Activated CD4-positive, alpha-beta T cell treated with anti-CD3 and anti-CD28 coated beads, Interleukin-2, amount 50 U/mL, for 4 hours (primary cell): ENCODE results near the gene PDE8A.
"Not testable (repeated sequence)": the region's sequence is repeated elsewhere in the genome, so short reads cannot be mapped to it uniquely, and the experiment has no call there.

ENCODE experiments used
- DNase-seq, 2 experiments: peaks; one replicate each; pipeline ENCODE4 v3.0.0-alpha.2; 2020

PDE8A gene

DNA sequence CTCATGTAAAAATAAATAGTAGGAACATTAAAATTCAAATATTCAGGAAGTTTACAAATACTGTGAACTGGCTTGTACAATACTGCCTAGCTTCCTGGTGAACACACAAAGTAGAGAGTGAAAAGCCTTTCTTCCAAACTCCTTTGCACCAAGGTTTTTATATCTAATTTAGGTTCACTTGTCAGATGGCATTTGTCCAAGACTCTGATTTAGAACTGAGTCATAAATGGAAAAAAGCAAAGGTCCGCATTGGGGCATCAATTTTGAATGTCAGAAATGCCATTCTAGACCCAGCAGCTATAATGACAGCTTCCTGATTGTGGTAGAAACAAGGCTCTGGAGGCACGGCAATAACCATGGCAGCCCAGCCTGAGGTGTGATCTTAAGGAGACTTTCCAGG is 160.7 kb downstream of the PDE8A start:
- no peak for DNase-seq

DNA sequence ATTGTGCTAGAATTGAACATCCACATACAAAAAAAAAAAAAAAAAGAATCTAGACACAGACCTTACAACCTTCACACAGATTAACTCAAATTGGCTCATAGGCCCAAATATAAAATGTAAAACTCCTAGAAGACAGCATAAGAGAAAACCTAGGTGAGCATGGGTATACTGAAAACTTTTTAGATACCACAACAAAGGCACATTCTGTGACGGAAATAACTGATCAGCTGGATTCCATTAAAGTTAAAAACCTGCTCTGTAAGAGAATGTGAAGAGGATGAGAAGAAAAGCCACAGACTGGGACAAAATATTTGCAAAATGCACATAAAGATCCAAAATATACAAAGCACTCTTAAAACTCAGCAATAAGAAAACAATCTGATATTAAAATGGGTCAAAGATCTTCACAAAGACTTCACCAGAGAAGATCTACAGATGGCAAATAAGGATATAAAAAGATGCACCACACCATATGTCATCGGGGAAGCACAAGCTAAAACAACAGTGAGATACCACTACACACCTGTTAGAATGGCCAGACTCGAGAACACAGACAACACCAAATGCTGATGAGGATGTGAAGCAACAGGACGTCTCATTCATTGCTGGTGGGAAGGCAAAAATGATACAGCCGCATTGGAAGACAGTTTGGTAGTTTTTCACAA is 167.9 kb downstream of the PDE8A start:
- DNase-seq, result no peak

DNA sequence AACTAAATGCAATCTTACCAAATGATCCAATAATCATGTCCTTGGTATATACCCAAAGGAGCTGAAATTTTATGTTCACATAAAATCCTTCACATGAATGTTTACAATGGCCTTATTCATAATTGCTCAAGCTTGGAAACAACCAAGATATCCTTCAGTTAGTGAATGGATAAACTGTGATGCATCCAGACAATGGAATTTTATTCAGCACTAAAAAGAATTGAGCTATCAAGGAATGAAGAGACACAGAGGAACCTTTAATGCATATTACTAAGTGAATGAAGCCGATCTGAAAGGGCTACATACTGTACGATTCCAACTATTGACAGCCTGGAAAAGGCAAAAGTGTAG is 168.4 kb downstream of the PDE8A start:
- no peak for DNase-seq

DNA sequence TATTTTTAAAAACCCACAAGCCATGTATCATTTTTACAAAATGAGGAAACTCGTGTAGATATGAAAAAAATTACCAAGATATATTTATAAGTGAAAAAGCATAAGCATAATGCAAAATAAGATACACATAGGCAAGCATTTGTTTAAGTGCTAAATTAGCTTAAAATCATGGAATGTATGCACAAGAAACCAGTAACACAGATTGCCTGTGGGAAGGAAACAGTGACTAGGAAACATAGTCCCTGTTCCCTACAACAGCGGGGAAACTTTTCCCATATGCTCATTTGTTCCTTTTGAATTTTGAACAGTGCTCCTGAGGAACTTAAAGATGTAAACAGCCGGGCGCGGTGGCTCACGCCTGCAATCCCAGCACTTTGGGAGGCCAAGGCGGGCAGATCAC is 169.5 kb downstream of the PDE8A start:
- DNase-seq, result no peak

DNA sequence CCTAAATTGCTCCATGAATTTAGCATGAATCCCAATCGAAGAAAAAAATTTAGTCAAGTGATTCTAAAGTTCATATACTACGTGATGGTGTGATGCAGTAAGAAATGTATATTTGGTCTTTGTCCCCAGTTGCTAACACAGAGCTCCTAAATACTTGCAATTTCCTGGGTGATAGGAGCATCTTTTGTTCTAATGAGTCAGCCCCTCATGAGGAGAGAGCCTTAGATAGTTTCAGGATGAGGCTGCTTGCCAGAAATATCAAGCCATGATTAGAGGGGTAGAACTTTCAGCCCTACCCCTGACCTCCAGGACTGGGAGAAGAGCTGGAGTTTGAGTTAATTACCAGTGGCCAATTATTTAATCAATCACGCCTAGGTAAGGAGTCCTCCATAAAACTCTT is 170.2 kb downstream of the PDE8A start:
- no peak for DNase-seq

DNA sequence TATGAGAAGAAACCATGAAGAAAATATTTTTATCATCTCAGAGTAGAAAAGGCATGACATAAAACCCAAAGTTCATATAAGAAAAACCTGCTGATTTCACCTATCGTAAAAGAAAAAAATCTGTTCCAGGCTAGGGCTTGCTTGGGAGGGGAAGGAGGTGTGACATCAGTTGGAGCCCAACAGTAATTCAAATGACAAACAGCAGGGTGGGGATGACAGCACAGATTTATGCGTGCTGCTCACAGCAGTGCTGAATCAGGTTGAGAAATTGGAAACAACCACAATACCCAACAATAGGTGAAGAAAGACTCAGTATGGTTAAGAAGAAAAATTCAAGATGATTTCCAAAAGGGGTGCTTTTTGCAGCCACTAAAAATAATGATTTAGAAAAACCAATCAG is 172.4 kb downstream of the PDE8A start:
- DNase-seq, result no peak

DNA sequence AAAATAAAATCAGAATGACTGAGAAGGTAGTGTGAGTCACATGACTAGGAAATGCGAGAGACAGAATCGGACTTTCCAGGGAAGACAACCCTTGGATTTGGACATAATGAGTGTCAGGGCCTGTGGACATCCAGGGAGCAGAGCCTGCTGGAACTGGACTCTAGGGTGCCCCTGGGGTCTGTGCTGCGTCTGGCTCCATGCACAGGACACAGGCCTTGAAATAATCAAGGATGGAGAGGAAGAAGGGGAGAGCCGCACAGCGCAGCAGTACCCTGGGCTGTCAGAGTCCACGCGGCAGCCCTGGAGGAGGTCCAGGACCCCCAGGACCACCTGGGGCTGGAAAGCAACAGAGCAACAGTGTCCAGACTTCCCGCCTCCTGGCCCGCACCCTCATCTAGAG is 173.7 kb downstream of the PDE8A start:
- no peak for DNase-seq

DNA sequence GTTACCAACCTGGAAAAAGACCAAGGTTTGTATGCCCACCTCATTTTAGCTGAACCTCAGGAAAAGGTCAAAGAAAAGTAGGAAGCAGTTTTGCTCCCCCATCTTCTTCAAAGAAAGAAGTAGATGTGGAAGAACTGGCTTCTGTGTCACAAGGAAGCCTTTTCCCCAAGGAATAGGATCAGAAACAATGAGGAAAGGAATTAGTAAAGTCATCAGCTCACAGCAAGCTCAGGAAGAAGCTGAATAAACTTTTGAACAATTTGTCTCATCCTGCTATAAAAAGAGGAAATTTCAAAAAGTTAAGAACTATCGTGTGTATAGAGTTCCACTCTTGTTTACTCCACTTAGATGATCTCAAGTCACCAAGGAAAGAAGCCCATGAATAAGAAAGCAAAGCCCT is 174.2 kb downstream of the PDE8A start:
- no peak for DNase-seq

DNA sequence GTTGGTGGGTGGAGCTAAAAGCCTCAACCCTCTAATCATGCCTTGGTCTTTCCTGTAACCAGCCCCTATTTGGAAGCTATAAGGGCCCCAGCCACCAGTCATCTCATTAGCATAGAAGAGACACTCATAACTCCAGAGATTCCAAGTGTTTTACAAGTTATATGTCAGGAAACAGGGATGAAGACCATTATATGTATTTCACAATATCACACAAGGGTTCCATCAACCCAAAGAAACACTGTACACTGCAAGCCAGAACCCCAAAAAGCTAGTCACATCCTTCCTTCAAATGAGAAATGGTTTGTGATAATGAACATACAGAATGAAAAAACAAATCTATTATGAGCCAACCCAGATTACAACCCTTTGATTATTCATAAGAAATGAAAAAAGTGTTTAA is 175.7 kb downstream of the PDE8A start:
- no peak for DNase-seq

DNA sequence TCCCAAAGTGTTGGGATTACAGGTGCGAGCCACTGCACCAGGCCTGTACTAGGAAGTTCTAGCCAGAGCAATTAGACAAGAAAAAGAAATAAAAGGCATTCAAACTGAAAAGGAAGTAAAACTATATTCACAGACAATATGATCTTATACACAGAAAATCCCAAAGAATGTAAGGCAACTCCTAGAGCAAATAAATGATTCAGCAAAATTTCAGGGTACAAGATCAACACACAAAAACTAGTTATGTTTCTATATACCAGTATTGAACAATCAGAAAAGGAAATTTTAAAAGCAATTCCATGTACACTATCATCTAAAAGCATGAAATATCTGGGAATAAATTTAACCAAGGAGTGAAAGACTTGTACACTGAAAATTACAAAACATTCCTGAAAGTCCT is 180.6 kb downstream of the PDE8A start:
- DNase-seq, result no peak

DNA sequence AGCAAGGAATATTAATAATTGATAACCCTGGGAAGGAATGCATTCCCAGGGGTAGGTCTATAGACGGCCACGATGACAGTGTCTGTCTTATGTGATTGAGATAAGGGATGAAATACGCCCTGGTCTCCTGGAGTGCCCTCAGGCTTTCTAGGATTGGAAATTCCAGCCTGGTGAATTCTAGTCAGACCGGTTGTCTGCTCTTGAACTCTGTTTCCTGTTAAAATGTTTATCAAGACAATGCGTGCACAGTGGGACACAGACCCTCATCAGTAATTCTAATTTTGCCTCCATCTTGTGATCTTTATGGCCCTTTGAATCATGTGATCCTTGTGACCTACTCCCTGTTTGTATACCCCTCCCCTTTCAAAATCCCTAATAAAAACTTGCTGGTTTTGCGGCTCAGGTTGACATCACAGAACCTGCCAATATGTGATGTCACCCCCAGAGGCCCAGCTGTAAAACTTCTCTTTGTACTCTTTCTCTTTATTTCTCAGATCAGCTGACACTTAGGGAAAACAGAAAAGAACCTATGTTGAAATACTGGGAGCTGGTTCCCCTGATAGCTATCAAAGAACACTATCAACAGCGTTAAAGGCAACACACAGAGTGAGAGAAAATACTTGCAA is 183.3 kb downstream of the PDE8A start:
- no peak for DNase-seq

DNA sequence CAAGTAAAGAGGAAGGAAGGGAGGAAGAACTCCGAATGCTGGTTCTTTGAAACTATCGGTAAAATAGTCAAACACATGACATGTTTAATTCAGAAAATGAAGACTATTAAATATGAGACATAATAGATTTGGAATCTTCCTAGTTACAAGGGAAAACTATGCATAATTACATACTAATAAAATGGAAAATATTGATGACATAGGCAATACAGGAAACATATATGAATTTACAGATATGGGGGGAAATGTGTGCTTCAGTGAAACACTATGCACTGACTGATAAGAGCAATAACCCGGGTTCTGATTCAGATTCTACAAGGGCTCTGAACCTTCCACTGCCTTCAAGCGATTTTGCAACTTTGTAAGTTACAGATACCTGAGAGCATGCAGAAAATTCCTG is 185.9 kb downstream of the PDE8A start:
- no peak for DNase-seq

DNA sequence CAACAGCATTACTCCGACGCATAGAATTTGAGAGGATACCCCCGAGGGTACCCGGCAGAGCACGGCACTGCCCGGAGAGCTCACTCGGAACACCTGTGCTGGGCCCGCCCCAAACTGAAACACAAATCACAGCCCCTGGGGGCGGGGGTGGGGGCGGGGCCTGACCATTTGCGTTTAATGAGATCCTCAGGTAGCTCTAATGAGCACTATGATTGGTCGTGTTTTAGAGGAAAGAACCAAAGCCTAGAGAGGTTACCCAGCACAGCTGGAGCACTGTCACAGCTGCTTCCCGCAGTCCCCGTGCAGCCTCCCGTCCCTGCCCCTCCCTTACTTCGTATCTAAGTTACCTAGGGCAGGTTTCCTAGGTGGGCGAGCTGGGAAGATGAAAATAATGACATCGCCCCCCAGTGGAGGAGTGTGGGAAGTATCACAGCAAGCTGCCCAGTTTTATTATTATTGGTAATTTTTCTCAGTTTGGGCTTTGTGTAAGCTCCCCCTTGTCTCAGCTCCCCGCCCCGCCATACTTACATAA is 187.1 kb downstream of the PDE8A start:
- peak; percentile 23 to 24 for DNase-seq

DNA sequence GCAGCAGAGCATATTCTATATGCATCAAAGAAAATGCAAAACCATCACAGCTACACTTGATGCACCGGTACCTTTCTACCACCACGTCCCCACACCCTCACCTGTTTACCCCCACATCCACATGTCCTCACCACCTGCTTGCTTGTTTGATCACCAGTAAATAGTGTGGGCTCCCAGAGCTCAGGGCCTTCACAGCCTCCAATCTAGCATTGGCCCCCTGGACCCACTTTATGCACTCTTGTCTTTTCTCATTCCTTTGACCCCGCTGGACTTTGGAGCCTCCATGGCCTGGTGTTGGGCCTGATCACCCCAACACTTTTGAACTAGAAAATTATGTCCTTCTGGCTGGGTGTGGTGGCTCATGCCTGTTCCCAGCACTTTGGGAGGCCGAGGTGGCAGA is 190.1 kb downstream of the PDE8A start:
- DNase-seq, result no peak

DNA sequence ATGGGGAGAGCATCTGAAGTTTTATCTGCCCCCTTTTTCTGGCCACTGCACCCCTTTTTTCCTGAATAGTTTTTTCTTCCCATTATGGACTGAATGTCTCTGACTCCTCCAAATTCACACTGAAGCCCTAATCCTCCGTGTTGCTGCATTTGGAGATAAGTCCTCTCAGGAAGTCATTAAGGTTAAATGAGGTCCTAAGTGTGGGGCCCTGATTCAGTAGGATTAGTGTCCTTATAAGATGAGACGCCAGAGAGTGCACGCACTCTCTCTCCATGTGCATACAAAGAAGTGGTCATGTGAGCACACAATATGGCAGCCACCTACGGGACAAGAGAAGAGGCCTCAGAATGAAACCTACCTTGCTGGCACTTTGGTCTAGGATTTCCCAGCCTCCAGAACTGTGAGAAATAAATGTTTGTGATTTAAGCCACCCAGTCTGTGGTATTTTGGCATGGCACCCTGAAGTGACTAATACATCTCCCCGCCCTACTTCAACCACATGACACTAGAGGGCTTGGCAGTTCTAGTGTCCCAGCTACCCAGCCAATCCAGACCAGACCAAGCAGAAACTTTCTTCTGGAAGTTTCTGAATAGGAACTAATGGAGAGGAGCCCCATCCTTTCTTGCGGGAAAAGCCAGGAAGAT is 191.3 kb downstream of the PDE8A start:
- no peak for DNase-seq

DNA sequence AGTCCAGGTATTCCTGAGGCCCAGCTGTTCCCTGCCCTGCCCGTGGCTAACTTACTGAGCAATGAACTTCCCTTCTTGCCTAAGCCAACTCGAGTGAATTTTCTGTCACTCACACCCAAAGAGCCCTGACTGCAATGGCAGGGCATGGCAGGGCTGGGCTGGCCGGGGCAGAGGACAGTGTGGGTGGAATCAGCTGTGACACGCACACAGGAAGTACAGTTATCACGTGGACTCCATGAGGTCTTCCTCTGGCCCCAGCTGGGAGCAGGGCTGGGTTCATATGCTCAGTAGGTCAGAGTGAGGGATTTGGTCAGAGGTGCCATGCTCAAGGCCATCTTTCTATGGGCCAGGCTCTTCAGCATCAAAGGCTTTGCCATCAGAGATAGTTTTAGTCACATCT is 192.0 kb downstream of the PDE8A start:
- not testable (repeated sequence) for DNase-seq

DNA sequence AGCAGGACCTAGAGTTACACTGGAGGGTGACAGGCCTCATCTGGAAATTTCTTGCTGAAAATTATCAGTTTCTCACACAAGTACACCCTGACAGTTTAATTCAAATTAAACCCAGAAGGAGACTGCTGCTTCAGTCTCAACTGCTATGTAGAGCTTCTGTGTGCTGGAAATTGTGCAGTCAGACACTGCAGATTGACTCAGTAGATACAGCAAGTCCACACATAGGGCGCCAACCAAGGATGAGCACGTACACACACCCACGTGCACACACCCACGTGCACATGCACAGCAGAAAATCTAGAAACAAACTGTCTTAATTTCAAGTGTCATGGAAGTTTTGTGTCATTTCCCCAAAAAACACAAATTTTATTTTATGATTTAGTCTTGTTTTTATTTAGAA is 192.9 kb downstream of the PDE8A start:
- no peak for DNase-seq

DNA sequence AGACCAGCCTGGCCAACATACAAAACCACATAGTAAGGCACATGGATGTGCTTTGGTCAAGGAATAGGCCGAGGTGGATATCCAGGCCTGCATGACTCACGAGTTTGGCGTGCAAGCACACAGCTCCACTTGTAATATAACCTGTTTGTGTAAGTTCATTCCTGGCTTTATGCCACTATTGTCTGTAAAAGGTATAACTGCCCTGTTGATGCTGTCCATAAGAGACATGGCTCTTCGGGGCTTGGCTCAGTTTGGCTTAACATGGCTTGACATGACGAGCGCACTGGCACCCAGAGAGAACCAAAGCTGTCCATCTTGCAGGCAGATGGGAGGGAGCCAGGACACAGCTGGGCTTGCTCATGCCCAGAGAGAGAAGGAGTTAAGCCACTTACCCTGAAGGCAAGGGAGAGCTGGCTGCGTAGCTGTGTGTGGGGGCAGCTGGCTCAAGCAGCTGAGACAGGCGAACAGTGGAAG is 195.4 kb downstream of the PDE8A start:
- not testable (repeated sequence) for DNase-seq

DNA sequence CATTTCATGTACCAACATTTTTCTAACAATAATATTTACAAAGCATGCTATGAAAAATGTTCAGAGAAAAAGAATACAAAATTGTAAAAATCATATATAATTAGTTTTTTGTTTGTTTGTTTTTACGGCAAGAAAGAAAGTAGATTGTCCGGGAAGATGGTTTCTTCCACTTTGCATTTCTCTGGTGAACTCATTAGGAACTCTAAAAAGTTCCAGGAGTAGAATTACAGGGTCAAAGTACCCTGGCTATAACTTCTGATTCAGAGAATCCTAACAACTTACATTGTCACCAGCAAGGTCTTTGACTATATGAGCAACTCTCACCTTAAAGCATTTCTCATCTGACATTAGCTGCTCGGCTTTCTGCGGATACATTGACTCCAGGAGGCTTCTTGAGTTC is 196.7 kb downstream of the PDE8A start:
- DNase-seq, result no peak

DNA sequence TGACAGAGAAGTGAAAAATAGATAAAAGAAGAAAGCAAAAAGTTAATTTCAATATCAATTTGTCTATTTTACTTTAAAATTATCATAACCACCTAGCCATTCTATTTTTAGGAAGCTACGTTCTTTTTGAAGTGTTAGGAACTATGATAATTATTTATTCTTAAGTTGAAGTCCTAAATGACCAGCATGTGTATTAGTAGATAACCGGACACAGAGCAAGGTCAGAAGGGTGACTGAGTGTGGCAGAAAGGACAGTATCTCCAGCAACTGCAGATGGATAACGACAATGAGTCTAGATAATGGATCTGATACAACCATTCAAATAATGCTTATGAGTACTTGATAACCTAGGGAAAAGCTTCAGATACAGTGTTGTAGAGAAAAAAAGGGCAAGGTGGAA is 198.0 kb downstream of the PDE8A start:
- no peak for DNase-seq

DNA sequence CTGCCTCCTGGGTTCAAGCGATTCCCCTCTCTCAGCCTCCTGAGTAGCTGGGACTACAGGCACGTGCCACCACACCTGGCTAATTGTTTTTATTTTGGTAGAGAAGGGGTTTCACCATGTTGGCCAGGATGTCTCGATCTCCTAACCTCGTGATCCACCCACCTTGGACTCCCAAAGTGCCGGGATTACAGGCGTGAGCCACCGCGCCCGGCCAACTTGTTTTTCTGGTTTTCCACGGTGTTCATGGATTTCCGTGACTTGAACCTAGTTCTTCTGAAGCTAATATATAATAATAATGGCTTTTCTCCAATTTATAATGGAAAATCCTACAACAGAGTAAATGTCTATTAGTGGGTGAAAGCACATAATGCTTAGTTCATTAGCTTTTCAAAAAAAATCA is 203.7 kb downstream of the PDE8A start:
- not testable (repeated sequence) for DNase-seq

DNA sequence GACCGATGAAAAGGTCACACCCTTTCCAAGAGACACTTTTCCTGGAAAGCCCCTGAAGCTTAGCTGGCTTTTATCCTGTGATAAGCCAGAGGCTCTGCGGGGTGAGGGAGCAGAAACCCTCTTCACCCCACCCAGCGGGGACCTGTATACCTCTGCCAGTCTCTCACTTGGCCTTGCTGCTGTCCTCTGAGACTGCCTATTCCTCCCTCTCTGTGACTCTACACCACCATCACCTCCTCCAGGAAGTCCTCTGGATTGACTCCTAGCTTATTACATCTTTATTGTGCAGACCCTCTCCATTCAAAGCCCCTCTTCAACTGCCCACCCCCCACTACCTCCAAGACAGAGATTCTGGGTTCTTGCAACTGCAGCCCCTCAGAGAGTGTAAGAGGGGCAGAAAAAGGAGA is 206.5 kb downstream of the PDE8A start:
- DNase-seq, result not testable (repeated sequence)
